ENCODE measurements around the gene HIGD2A. TPM values are rescaled to one million over a fixed set of nuclear protein-coding genes. Genes with fewer than 3 reads are reported as not detected.
A peak's percentile ranks its signal among the peaks of the same experiment; 100 is the strongest.

Gene HIGD2A
- total and polyA plus RNA-seq, 2 of the 13 experiments (the other 11 are each of a cell fraction or from before 2014, with no cell fraction given) = 89.2 to 146 TPM

DNA sequence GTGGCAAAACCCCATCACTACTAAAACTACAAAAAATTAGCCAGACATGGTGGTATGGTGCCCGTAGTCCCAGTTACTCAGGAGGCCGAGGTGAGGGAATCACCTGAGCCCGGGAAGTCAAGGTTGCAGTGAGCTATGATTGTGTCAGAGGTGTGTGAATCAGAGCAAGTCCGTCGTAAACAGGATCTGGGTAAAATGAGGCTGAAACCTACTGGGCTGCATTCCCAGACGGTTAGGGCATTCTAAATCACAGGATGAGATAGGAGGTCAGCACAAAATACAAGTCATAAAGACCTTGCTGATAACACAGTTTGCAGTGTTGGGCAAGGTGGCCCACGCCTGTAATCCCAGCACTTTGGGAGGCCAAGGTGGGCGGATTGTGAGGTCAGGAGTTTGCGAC lies 29.7 kb downstream of the HIGD2A start:
- ChIA-PET POLR2A (interaction anchor here (0.6 to 2.3 kb wide), 3 partner anchors 58 to 119 kb away, joined by 3 to 15 read pairs (median 5); partner anchors contain the start of gene RNF44), CTCF (ENCODE audit: low intra/inter-chr PET ratio, low total read pairs) (no interaction called here)
- TF ChIP-seq, protein P1, sequence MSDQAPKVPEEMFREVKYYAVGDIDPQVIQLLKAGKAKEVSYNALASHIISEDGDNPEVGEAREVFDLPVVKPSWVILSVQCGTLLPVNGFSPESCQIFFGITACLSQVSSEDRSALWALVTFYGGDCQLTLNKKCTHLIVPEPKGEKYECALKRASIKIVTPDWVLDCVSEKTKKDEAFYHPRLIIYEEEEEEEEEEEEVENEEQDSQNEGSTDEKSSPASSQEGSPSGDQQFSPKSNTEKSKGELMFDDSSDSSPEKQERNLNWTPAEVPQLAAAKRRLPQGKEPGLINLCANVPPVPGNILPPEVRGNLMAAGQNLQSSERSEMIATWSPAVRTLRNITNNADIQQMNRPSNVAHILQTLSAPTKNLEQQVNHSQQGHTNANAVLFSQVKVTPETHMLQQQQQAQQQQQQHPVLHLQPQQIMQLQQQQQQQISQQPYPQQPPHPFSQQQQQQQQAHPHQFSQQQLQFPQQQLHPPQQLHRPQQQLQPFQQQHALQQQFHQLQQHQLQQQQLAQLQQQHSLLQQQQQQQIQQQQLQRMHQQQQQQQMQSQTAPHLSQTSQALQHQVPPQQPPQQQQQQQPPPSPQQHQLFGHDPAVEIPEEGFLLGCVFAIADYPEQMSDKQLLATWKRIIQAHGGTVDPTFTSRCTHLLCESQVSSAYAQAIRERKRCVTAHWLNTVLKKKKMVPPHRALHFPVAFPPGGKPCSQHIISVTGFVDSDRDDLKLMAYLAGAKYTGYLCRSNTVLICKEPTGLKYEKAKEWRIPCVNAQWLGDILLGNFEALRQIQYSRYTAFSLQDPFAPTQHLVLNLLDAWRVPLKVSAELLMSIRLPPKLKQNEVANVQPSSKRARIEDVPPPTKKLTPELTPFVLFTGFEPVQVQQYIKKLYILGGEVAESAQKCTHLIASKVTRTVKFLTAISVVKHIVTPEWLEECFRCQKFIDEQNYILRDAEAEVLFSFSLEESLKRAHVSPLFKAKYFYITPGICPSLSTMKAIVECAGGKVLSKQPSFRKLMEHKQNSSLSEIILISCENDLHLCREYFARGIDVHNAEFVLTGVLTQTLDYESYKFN (CRISPR knock-in tag; conservative IDR thresholded peaks at IDR 0.05) = 0 out of 2 replicates have a peak, but pooled peaks have one; percentile 17
- TF ChIP-seq CBX5 (CRISPR knock-in tag; IDR thresholded peaks at IDR 0.05; ENCODE audit: borderline replicate concordance) = no peak
- TF ChIP-seq POLR2AphosphoS2 (IDR thresholded peaks at IDR 0.05; ENCODE audit: low read depth, low read length) = no peak
- TF ChIP-seq SIN3A (IDR thresholded peaks at IDR 0.05; ENCODE audit: borderline replicate concordance, low read depth, low read length) = no peak
- TF ChIP-seq HDAC1 (CRISPR knock-in tag; IDR thresholded peaks at IDR 0.05) = no peak
- TF ChIP-seq SUZ12 (IDR thresholded peaks at IDR 0.05; ENCODE audit: low read depth, low read length) = no peak
- TF ChIP-seq, protein P2, sequence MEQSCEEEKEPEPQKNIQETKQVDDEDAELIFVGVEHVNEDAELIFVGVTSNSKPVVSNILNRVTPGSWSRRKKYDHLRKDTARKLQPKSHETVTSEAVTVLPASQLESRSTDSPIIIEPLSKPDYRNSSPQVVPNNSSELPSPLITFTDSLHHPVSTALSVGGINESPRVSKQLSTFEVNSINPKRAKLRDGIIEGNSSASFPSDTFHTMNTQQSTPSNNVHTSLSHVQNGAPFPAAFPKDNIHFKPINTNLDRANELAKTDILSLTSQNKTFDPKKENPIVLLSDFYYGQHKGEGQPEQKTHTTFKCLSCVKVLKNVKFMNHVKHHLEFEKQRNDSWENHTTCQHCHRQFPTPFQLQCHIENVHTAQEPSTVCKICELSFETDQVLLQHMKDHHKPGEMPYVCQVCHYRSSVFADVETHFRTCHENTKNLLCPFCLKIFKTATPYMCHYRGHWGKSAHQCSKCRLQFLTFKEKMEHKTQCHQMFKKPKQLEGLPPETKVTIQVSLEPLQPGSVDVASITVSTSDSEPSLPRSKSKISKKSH (CRISPR knock-in tag; IDR thresholded peaks at IDR 0.05; ENCODE audit: borderline replicate concordance) = no peak
- TF ChIP-seq EP300 (IDR thresholded peaks at IDR 0.05; ENCODE audit: low read depth in 2 of 2, low read length in 2 of 2) = 0 out of 4 replicates have a peak, but pooled peaks of 1 of the 2 experiments have one; percentile 15
- TF ChIP-seq EP300 (CRISPR knock-in tag; IDR thresholded peaks at IDR 0.05; ENCODE audit: borderline replicate concordance) = peak; percentile 31; the same call in 1 of the 2 replicates
- peak; percentile 42; the same call in 1 of the 2 replicates for TF ChIP-seq NCOA2 (CRISPR knock-in tag; IDR thresholded peaks at IDR 0.05)
- TF ChIP-seq ATF3 (CRISPR knock-in tag; IDR thresholded peaks at IDR 0.05) = peak; percentile 68; the same call in 1 of the 2 replicates
- TF ChIP-seq FOXP1 (IDR thresholded peaks at IDR 0.05) = no peak
- peak; percentile 36 for TF ChIP-seq FOXP1 (CRISPR knock-in tag; IDR thresholded peaks at IDR 0.05)
- no peak for TF ChIP-seq ZNF512 (CRISPR knock-in tag; IDR thresholded peaks at IDR 0.05)
- TF ChIP-seq FOXA3 (CRISPR knock-in tag; IDR thresholded peaks at IDR 0.05) = no peak
- TF ChIP-seq ZNF282 (IDR thresholded peaks at IDR 0.05; ENCODE audit: partially characterized antibody) = no peak
- no peak for TF ChIP-seq ZNF75D (CRISPR knock-in tag; IDR thresholded peaks at IDR 0.05; ENCODE audit: borderline replicate concordance)
- TF ChIP-seq MEF2D (CRISPR knock-in tag; IDR thresholded peaks at IDR 0.05) = 0 out of 2 replicates have a peak, but pooled peaks have one; percentile 16
- no peak for TF ChIP-seq REL (CRISPR knock-in tag; conservative IDR thresholded peaks at IDR 0.05)
- no peak for TF ChIP-seq FOXK2 (IDR thresholded peaks at IDR 0.05)

More for the DNA sequence above, 29.7 kb downstream of the HIGD2A start:
- Histone ChIP-seq H3K4me1 (ENCODE audit: insufficient read depth, low read length) (peaks cover 32% of the 10 kb centered on the region), H3K4me3 (replicated peaks in 1 of 3; ENCODE audit: insufficient read depth in 1 of 3, low read depth in 2 of 3, low read length in 3 of 3) (no peak overlapping the region; a peak in 1 of 6 replicates), H3K4me2 (ENCODE audit: low read depth, low read length) (peak overlapping the region; percentile 39), H3K27me3 (ENCODE audit: control insufficient read depth in 1 of 2, insufficient read depth in 2 of 2, low read length in 2 of 2) (no peaks in the 10 kb centered on the region), H3K27ac (ENCODE audit: extremely low read length, insufficient read depth, low read length) (no peak overlapping the region), H3K9ac (ENCODE audit: insufficient read depth, low read depth, low read length) (no peak overlapping the region), H4K20me1 (ENCODE audit: insufficient read depth, low read length) (no peaks in the 10 kb centered on the region), H3K79me2 (ENCODE audit: insufficient read depth, low read length) (no peaks in the 10 kb centered on the region), H3K36me3 (replicated peaks in 1 of 2; ENCODE audit: control insufficient read depth in 1 of 2, insufficient read depth in 2 of 2, low read length in 2 of 2) (no peaks in the 10 kb centered on the region), H3K9me3 (ENCODE audit: low read length) (no peaks in the 10 kb centered on the region), H2AFZ (ENCODE audit: low read length) (no peak overlapping the region)
- no peak for ATAC-seq
- in situ Hi-C loops (cut with HindIII; ENCODE audit: extremely low pct_ligation_motif_present, low pct_unique_long_range_greater_than_20kb) (loop anchor here (5.0 to 10.0 kb wide), 2 partner anchors 67 to 119 kb away; partner anchors contain the start of gene RNF44), intact Hi-C loops (cut with micrococcal nuclease; ENCODE audit: unreplicated experiment) (loop anchor here (10.0 kb wide), 1 partner anchor 67 kb away; no protein-coding TSS in a partner anchor)
- BruUV-seq (replicated peaks) = no TSS peak
- FAIRE-seq = peak; percentile 42
- 0% methylated on average over 9 of the region's 9 CpGs for WGBS (ENCODE audit: low lambda C conversion rate)
- DNase-seq (ENCODE audit: low spot score) = peak; percentile 84

Measured in HepG2 (cell line).